ENCODE results near the gene DKK2.
"Not testable (repeated sequence)": the region's sequence is repeated elsewhere in the genome, so short reads cannot be mapped to it uniquely, and the experiment has no call there.

The DKK2 gene

GRCh38 chr4:107011312-107011711, 24.8 kb downstream of the DKK2 start:
- DNase-seq = no peak

DNA sequence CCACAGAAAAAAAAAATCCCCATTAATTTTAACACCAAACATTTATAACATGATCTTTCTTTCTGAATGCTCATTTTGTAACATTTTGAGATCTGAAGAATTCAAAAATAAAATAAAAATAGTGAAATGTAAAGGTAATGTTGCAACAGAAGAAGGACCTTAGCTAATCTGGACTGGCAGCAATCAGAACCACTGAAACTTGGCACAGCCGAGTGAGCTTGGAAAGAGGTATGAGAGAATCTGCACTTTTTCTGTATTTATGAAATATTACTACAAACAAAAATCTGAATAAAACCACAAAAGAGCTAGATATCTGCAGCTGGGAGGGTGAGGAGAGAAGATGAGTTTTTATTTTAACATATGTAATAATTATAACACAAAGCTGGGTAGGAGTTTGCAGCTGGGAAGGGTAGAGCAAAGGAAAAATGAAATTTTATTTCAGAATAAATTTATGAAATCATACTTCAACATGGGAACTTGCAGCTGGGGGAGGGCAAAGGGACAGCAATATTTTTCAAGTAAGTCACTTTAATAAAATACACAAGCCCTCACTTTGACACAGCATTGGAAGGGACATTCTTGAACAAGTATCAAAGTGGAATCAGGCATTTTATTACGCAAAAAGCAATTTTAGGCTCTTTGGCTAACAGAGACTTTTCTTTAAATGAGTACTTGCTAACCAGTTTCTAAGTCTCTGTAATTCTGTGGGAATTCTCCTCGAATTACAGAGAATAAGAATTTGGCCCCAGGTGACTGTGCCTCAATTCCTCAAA, 26.7 kb downstream of the DKK2 start:
- DNase-seq = no peak

DNA sequence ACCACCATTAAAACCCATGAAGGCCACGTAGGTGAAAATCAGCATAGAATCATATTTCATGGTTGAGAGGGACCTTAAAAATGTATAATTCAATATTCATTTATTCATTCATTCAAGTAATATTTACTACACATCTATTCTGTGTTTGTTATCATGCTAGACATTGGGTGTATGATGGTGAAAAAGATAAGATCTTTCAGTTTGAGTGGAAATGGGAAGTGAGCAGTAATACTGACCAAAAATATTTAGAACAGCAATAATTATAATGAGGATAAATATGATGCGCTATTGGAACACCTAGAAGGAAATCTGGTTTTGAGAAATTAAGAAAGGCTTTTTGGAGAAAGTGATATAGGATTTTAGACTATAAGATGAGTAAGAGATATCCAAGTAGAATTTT, 28.0 kb downstream of the DKK2 start:
- no peak for DNase-seq

DNA sequence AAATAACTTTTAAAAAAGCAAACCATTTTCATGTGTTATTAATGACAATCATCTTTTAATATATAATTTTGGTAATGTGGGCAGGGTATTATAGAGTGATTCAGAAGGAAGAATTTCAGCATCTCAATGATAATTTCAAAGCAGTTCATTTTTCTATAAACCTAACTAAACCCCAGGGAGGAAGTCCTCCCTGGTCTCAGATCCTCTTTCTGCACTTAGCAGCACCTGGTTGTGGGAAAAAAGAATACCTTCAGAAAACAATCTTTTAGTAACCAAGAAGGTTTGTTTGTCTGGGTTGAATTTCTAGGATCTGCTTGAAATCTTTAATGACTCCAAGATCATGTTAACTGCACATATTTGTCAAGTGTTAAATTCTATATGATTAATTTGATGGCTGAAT, 29.9 kb downstream of the DKK2 start:
- DNase-seq = no peak

DNA sequence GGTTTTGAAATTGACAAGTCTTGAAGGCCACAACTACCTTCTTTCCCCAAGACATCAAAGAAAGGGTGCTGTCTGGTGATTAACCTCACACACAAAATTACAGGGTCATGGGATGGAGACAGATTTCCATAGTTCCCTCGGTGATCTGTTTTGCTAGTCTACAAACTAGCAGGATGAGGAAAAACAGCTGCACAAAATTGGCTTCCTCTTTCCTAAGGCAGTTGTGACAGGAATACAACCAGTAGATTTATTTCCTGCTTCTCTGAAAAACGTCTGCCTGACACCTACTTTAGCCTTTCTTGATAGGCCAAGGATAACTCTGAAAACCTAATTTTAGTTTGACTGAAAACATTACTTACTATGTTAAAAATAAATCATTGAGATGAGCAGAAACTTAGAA, 39.6 kb downstream of the DKK2 start:
- no peak for DNase-seq

- no peak for DNase-seq
Measured at GRCh38 chr4:106993827-106994226, 42.3 kb downstream of the DKK2 start.

GRCh38 chr4:106987311-106987710, 48.8 kb downstream of the DKK2 start:
- DNase-seq = no peak

DNA sequence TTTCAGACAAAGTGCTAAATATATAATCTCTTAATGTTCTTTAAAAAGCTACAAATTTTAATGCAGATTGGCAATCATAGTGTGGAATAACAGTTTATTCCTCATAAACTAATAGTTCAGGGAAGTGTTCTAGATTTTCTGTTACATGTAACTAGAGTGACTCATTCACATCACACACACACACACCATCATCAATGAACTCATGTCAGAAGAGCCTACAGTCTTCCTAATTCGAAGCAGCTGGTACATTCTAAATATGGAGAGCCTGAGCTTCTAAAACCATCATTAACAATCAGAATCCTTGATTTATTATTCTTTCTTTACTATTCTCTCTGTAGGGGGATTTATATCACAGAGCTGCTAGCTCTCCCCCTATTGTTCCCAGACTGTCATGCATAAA, 49.6 kb downstream of the DKK2 start:
- peak; percentile 44 for DNase-seq

DNA sequence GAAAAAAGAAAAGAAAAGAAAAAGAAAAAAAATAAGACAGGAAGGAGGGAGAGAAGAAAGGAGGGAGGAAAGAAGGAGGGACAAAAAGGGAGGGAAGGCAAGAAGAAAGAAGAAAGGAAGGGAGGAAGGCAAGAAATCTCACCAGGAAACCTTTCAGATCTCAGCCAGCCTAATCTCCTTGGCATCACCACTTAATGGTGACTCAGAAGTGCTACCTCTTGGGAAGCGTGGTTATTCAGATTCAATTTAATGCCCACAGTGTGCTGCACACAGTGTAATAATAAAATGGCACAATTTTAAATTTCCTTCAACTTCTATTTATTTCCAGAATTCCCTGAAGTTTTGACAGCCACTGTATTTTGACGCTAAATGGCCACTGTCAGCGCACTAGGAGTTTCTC, 50.3 kb downstream of the DKK2 start:
- no peak for DNase-seq

- DNase-seq = no peak
Measured at GRCh38 chr4:106982711-106983211, 53.4 kb downstream of the DKK2 start.

DNA sequence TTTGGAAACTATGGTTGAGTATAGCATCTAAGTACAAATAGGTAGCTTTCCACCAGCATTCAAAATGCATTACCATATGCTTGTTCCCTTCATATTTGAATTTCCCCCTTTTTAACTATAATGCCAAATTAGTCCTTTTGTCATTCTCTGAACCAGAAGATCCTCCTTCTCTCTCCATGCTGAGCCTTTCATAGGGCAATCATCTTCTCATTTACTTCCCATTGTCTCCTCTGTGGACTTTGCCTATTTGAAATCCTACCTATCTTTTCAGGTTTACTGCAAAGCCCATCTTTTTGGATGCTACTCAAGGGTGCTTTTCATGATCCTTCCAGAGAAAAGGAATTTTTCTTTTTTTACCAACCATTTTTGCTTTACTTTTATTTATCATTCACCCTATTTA, 54.7 kb downstream of the DKK2 start:
- no peak for DNase-seq

GRCh38 chr4:106979476-106979875, 56.6 kb downstream of the DKK2 start:
- no peak for DNase-seq

DNA sequence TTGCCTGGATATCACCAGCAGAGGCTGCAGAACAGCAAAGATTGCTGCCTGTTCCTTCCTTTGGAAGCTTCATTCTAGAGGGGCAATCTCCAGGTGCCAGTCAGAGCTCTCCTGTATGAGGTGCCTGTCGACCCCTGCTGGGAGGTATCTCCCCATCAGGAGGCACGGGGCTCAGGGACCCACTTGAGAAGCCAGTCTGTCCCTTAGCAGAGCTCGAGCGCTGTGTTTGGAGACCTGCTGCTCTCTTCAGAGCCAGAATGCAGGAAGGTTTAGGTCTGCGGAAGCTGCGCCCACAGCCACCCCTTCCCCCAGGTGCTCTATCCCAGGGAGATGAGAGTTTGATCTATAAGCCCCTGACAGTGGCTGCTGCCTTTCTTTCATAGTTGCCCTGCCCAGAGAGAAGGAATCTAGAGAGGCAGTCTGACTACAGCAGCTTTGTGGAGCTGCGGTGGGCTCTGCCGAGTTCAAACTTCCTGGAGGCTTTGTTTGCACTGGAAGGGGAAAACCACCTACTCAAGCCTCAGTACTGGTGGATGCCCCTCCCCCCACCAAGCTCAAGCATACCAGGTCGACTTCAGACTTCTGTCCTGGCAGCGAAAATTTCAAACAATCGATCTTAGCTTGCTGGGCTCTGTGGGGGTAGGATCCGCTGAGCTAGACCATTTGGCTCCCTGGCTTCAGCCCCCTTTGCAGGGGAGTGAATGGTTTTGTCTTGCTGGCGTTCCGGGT, 57.9 kb downstream of the DKK2 start:
- DNase-seq = no peak

- DNase-seq = no peak
Measured at GRCh38 chr4:106971636-106972035, 64.5 kb downstream of the DKK2 start.

DNA sequence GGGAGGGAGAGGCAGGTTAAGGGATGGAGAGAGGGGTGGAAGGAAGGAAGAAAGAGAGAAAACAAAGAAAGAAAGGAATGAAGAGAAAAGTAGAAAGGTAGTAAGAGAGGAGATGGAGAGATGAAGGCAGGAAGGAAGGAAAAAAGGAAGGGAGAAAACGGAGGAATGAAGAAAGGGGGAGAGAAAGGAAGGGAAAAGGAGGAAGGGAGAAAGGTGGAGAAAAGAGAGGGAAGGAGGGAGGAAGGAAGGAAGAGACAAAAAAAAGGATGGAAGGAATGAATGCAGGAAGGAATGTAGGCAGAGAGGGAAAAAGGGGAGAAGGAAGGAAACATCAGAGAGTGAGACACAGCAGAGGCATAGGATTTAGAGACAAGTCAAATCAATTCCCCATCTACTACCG, 68.2 kb downstream of the DKK2 start:
- no peak for DNase-seq

- no peak for DNase-seq
Measured at GRCh38 chr4:106953036-106953705, 82.9 kb downstream of the DKK2 start.

DNA sequence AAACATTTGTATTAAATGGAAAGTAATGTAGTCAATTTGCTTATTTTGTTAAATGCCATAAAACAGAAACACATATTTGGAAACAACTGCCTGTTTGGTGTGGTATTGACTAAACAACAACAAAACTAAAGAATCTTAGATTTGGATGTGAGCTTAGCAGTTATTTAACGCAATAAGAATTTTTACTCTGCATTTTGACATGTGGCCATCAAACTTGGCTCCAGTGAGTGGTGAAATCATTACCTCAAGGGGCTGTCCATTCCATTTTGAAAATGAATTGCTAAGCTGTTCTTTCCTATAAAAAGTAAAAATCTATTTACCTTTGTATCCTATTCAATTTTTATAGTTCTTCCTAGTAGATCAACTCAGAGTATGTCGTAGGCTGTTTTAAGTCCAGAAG, 84.2 kb downstream of the DKK2 start:
- no peak for DNase-seq

GRCh38 chr4:106941841-106942240, 94.3 kb downstream of the DKK2 start:
- no peak for DNase-seq

- no peak for DNase-seq
Measured at GRCh38 chr4:106930522-106930921, 105.6 kb downstream of the DKK2 start.

- DNase-seq = no peak
Measured at GRCh38 chr4:106929248-106929647, 106.9 kb downstream of the DKK2 start.

- DNase-seq = no peak
Measured at GRCh38 chr4:106914223-106914622, 121.9 kb downstream of the DKK2 start.

DNA sequence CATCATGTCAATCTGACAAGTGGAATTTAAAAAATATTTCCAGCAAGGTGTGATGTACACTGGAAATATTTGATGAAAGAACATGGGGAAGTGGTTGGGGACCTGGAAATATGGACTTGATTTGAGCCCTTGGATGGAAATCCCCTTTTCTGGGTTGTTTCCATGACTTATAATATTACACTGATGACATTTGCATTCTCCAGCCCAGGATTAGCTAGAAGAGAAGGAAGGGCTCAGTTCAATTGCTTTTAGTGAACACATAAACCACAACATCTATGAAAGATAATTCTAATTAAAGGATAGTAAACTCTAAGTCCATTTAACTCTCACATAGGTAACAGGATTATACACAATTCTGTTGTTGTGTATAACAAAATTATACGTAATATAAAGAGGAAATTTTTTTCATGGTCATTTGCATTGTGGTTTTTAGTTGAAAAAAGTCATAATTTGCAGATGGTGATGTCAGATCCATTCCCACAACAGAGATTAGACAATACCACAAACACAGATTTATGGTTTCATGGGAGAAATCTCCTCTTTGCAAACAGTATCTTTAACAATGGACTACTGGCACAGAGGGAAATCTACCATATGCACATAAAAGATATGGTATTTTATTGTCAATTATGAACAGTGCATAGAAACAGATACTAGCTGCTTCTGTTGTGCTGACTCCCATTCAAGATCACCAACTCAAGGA, 126.5 kb downstream of the DKK2 start:
- DNase-seq = no peak

DNA sequence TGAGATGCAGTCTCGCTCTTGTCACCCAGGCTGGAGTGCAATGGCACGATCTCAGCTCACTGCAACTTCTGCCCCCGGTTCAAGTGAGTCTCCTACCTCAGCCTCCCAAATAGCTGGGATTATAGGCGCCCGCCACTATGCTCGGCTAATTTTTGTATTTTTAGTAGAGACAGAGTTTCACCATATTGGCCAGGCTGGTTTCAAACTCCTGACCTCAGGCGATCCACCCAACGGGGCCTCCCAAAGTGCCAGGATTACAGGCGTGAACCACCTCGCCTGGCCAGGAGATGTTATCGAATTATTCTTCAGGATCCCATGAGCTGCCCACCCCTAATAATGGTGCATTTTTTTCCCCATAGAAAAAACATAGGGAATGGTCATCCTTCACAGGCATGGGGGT, 128.1 kb downstream of the DKK2 start:
- DNase-seq = not testable (repeated sequence)

All from SIG-M5 (cell line).